ENCODE data around the gene ARID1B. TPM values are rescaled to one million over a fixed set of nuclear protein-coding genes. Genes with fewer than 3 reads are reported as not detected.

ARID1B gene
- total and polyA plus RNA-seq, 2 of the 13 experiments (the other 11 are each of a cell fraction or from before 2014, with no cell fraction given) = 20.1 to 32.6 TPM

DNA sequence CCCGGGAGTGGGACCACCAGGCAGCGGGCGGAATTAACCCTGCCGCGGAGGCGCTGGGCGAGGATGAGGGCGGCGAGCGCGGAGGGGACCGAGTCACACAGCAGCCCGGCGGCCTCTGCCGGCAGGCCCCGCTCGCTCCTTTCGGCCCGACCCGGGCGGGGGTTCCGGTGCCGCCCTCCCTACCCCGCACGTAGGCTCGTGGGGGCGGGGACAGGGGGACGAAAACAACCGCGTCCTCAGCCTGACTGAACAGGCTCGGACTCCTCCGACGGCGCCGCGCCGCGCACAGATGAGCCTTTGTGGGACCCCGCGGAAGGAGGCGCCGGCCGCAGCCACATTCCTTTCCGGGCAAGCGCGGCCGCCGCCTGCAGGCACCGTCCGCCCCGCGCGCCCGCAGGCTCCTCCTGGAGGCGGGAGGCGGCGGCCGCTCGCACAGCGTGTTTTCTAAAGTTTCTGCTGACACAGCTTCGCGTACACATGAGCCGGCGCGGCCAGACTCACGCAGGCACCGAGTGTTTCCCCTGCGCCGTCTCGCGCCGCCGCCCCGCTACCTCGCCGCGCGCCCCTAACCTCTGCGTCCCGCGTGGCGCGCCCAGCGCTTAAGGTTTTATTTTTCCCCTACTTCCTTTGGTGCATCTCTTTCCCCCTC lies 244.3 kb downstream of the ARID1B start (continued):
- no peak for TF ChIP-seq ZNF3 (CRISPR knock-in tag; IDR thresholded peaks at IDR 0.05)
- no peak for TF ChIP-seq PCBP2 (optimal IDR thresholded peaks at IDR 0.05; ENCODE audit: low read depth, low read length, poor library complexity, severe bottlenecking)
- no peak for TF ChIP-seq MZF1 (CRISPR knock-in tag; IDR thresholded peaks at IDR 0.05; ENCODE audit: borderline replicate concordance)
- no peak; the same call in 1 of the 2 replicates for TF ChIP-seq CBFB (CRISPR knock-in tag; IDR thresholded peaks at IDR 0.05)
- TF ChIP-seq ZNF567 (CRISPR knock-in tag; IDR thresholded peaks at IDR 0.05; ENCODE audit: borderline replicate concordance) = peak; percentile 90; the same call in 1 of the 2 replicates
- peak; percentile 93 for TF ChIP-seq SNAI1 (CRISPR knock-in tag; IDR thresholded peaks at IDR 0.05; ENCODE audit: borderline replicate concordance)
- TF ChIP-seq ZNF282 (IDR thresholded peaks at IDR 0.05; ENCODE audit: partially characterized antibody) = no peak
- TF ChIP-seq ZNF629 (CRISPR knock-in tag; conservative IDR thresholded peaks at IDR 0.05) = peak; percentile 30; the same call in 1 of the 2 replicates
- TF ChIP-seq TEF (CRISPR knock-in tag; IDR thresholded peaks at IDR 0.05) = no peak; the same call in 1 of the 2 replicates
- TF ChIP-seq ASH2L (IDR thresholded peaks at IDR 0.05; ENCODE audit: insufficient read length, low read depth, low read length) = peak; percentile 97
- TF ChIP-seq SKI (IDR thresholded peaks at IDR 0.05; ENCODE audit: partially characterized antibody) = peak; percentile 80
- TF ChIP-seq ZNF550 (CRISPR knock-in tag; IDR thresholded peaks at IDR 0.05; ENCODE audit: borderline replicate concordance) = peak; percentile 94
- peak; percentile 89 for TF ChIP-seq HNRNPUL1 (IDR thresholded peaks at IDR 0.05; ENCODE audit: low read depth, low read length)
- no peak for TF ChIP-seq BCLAF1 (IDR thresholded peaks at IDR 0.05)
- TF ChIP-seq EZH2 (conservative IDR thresholded peaks at IDR 0.05; ENCODE audit: low read depth, low read length) = no peak
- TF ChIP-seq ZNF883 (CRISPR knock-in tag; IDR thresholded peaks at IDR 0.05; ENCODE audit: not compliant biosample characterization) = peak; percentile 70
- TF ChIP-seq ZNF670 (CRISPR knock-in tag; IDR thresholded peaks at IDR 0.05; ENCODE audit: borderline replicate concordance) = no peak; the same call in 1 of the 2 replicates
- no peak for TF ChIP-seq RFX5 (IDR thresholded peaks at IDR 0.05; ENCODE audit: low read depth, low read length)
- 0 out of 2 replicates have a peak, but pooled peaks have one; percentile 71 for TF ChIP-seq ZBTB43 (CRISPR knock-in tag; conservative IDR thresholded peaks at IDR 0.05)
- peak; percentile 21; the same call in 1 of the 2 replicates for TF ChIP-seq HNF4G (IDR thresholded peaks at IDR 0.05; ENCODE audit: borderline replicate concordance, low read depth, low read length)
- TF ChIP-seq HNF4G (CRISPR knock-in tag; IDR thresholded peaks at IDR 0.05; ENCODE audit: borderline replicate concordance, low read depth) = peak; percentile 66
- TF ChIP-seq KDM1A (CRISPR knock-in tag; IDR thresholded peaks at IDR 0.05) = no peak
- TF ChIP-seq SRSF9 (IDR thresholded peaks at IDR 0.05; ENCODE audit: borderline replicate concordance, insufficient read depth, low read depth, low read length, poor library complexity, severe bottlenecking) = no peak
- TF ChIP-seq, protein P1, sequence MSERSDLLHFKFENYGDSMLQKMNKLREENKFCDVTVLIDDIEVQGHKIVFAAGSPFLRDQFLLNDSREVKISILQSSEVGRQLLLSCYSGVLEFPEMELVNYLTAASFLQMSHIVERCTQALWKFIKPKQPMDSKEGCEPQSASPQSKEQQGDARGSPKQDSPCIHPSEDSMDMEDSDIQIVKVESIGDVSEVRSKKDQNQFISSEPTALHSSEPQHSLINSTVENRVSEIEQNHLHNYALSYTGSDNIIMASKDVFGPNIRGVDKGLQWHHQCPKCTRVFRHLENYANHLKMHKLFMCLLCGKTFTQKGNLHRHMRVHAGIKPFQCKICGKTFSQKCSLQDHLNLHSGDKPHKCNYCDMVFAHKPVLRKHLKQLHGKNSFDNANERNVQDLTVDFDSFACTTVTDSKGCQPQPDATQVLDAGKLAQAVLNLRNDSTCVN (CRISPR knock-in tag; IDR thresholded peaks at IDR 0.05; ENCODE audit: borderline replicate concordance) = peak; percentile 76
- no peak for TF ChIP-seq ZSCAN9 (CRISPR knock-in tag; IDR thresholded peaks at IDR 0.05; ENCODE audit: borderline replicate concordance)
